ENCODE results near the gene LRRC45.

The LRRC45 gene

DNA sequence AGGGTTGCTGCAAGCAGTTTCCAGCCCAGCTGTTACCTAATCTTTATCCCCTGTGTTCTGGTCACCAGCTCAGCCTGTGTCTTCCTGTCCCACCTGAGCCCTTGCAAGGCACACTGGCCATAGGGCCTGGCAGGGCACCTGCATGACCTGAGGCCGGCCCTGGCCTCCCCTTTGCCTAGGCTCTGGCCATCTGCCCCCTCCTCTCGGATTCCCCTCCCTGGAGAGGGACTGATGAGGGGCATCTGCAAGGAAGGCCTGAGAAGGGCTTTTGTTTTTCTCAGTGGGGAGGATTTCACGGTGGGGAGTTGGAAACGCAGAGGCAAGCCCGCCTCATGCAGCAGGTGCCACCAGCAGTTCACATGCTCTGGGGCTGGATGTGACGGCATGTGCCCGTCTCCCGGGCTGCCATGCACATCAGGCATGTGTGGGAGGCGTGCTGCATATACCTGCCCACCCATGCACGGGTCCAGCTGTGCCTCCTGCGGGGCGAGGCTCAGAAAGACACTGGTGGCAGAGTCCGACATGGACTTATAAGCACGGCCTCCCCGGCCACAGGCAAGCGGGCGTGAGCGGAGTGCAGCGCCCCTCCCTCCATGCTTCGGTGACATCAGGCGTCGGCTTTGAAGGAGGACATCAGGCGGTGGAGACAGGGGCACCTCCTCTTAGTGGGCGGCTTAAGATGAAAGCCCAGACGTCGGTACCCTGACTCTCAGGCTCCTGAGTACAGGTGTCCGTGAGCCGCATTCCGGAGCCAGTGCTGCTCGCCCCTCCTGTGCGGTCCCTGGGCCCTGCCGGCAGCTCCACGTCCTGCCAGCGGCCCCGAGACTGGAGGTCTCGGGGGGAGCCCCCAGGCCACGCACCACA is 29.1 kb upstream of the LRRC45 start:
- no peak for DNase-seq (ENCODE audit: low spot score)

DNA sequence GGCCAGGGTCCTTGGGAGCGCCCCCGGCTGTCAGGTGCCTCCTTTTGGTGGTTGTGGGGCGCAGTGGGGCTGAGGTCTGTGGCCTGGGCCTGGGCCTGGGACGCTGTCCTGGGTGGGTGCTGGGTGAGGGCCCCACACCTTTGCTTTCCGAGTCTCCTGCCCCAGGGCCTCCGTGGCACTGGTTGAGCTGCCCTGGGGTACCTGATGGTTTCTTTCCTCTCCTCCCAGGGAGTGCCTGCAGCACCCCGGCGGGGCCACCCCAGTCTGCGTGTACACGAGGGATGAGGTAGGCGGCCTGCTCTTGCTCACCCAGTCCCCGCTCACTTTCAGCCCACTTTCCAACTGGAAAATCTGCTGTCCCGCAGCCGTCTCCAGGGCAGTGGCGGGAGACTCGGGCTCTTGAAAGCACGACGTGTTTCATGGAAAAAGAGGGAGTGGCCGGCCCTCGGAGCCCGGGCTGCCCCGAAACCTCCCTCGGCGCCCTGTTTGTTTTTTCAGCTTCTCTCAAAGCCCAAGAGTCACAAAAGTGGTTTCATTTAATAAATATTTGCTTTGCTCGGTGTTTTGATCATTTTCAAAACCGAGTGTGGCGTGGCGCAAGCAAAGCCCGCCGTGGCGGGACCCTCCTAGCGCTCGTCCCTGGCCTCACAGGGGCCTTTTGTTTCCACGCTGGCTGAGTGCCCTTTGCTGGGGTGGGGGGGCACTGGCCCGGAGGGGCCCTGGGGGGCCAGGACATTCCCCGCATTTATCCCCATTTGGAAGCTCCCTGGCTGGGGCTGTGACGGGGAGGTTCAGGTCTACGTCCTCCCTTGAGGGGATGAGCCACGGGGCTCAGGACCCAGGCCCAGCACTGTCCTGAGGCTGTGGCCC is 28.3 kb upstream of the LRRC45 start:
- no peak for DNase-seq (ENCODE audit: low spot score)

DNA sequence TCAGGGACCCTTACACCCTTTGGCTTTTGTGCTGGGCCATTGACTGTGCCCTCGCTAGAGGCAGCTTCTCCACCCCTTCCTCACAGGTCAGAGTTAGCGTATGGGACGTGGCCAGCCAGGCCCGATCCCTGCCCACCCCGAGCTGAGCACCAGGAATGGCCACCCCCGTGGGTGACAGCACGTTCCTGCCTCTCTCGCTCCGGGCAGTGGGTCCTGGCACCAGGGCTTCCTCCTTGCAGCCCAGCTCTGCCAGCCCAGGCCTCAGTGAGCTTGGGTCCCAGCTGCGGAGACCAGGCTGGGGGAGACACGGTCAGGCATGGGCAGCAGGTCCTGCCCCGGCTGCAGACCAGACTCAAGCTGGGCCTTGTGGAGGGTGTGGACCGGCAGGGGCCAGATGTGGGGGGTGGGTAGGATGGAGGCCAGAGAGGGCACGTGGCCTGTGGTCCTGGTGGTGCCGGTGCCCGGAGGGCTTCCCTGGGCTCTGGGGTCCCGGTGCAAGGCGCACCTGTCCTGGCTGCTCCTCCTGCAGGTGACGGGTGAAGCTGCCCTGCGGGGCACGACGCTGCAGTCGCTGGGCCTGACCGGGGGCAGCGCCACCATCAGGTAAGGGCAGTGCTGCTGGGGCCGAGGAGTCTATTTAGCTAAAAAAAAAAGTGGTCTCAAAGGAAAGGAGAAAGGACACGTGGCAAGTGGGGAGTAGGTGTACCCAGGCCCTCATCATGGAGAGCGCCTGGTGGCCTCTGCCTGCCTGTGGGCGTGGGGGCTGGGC is 27.5 kb upstream of the LRRC45 start:
- DNase-seq (ENCODE audit: low spot score): no peak

DNA sequence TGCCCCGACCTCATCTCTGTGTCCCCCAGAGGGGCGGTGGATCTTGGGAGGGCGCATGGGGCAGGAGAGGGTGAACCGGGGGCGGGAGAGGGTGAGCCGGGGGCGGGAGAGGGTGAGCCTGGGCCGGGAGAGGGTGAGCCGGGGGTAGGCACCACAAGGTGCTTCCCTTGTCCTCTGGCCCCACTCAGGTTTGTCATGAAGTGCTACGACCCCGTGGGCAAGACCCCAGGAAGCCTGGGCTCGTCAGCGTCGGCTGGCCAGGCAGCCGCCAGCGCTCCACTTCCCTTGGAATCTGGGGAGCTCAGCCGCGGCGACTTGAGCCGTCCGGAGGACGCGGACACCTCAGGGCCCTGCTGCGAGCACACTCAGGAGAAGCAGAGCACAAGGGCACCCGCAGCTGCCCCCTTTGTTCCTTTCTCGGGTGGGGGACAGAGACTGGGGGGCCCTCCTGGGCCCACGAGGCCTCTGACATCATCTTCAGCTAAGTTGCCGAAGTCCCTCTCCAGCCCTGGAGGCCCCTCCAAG is 26.8 kb upstream of the LRRC45 start:
- DNase-seq (ENCODE audit: low spot score): no peak

DNA sequence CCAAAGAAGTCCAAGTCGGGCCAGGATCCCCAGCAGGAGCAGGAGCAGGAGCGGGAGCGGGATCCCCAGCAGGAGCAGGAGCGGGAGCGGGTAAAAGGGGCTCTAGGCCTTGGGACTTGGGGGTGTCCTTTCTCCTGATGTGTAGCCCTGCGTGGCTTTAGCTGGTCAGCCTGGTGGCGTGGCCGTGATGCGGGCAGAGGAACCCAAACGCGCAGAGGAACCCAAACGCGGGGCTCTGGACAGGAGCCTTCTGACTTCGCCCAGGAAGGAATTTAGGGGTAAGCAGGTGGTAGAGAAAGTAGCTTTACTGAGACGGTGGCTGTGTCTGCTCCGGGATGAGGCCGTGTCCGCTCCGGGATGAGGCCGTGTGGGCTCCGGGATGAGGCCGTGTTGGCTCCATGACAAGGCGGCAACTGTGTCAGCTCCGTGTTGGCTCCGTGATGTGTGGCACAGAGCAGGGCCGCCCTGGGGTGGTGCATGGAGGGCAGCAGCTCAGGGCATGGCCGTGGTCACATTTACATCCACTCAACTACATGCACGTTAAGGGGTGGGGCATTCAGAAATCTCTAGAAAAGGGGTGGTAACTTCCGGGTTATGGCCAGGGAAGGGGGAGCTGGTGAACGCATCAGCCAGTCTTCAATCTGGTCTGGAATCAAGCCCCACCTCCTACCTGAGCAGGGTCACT is 26.2 kb upstream of the LRRC45 start:
- DNase-seq (ENCODE audit: low spot score): no peak

DNA sequence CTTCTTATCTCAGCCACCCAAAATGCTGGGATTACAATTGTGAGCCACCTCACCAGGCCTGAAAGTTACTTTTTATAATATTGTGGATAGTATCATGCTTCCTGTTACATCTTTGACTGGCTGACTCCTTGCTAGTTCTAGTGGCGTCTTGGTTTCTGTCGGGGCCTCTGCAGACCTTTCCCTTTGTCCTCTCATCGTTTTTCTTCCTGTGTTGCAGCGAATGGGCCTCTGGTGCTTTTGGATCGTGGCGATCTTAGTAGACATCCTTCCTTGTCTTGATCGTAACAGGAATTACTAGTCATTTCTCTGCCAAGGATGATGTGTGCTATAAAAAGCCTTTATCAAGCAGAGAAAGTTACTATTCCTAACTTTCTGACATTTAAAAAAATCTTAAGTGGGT is 24.9 kb upstream of the LRRC45 start:
- no peak for DNase-seq (ENCODE audit: low spot score)

DNA sequence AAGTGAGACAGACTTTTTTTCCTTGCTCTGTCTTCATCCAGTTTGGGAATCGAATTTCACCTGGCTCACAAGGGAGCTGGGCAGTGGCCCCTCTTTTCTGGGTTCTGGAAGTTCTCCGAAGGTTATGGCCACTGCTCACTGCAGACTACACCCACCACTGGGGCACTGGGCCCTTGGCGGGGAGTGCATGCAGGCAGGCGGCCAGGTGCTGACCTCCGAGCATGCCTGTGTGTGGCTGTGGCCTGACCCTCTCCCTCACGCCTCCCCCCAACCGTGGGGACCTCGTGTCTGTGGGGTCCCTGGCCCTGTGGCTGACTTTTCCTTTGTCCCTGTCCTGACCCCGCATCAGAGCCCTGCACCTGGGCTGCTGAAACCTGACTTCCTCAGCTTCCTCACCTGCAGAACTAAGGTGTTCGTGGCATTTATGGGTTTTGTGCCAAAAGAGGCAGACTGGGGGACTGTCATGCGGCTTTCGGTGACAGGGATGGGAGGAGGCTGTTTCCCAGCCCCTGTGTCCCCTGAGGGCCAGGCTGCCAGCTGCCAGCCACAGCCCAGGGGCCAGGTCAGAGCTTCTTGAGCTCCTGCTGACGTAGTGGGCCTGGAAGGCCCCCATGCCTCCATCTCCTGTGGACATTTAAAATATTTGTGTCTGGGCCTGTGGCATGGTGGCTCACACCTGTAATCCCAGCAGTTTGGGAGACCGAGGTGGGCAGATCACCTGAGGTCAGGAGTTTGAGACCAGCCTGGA is 24.2 kb upstream of the LRRC45 start:
- no peak for DNase-seq (ENCODE audit: low spot score)

DNA sequence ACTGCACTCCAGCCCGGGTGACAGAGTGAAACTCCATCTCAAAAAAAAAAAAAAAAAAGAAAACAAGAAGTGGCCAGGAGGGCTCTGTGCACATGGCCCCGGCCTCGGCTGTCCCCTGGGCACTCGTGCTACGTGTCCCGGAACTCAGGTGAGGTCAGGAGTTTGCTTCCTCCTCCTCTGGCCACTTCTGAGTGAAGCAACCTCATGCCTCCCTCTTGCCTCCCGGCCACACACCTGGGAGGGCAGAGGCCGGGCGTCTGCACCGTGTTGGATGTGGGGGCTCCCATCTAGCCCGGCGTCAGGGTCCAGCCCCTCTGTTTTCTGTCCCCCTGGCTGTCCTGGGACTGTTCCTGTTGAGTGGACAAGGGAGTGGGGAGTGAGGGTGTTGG is 23.5 kb upstream of the LRRC45 start:
- no peak for DNase-seq (ENCODE audit: low spot score)

DNA sequence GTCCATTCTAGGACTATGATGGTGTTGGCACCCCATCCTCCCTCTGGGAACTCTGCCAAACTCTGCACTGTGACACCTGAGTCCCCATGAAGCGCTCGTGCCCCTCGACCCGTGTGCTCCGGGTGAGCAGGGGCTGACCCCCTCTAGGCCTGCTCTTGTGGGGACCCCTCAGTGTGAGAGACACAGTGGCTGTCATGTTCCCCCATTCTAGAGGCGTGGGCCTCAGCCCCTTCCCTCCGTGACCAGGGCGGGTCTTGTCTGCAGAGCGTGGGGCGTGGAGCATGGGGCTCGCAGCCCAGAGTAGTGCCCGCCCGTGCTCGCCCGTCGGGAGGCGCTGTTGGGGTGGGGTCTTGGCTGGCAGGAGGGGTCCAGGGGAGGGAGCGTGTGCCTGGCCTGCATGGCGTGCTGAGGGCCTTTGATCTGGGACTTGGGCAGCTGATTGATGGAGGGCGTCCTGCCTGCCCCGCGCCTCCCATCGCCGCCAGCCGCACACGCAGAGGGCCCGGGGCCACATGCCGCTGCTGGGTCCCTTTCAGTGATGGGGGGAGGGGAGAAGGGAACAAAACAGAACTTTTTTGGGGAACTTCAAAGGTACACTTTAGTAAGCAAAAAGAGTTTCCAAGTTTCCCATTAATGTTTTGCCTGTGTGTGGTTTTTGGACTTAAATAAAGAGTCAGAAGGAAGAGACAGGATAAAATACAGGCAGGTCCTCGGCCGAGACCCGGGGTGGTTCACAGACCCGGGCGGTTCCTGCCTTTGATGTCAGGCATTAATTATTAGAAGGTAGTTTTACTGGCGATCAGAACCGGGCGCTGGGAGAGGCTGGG is 22.9 kb upstream of the LRRC45 start:
- DNase-seq (ENCODE audit: low spot score): no peak

DNA sequence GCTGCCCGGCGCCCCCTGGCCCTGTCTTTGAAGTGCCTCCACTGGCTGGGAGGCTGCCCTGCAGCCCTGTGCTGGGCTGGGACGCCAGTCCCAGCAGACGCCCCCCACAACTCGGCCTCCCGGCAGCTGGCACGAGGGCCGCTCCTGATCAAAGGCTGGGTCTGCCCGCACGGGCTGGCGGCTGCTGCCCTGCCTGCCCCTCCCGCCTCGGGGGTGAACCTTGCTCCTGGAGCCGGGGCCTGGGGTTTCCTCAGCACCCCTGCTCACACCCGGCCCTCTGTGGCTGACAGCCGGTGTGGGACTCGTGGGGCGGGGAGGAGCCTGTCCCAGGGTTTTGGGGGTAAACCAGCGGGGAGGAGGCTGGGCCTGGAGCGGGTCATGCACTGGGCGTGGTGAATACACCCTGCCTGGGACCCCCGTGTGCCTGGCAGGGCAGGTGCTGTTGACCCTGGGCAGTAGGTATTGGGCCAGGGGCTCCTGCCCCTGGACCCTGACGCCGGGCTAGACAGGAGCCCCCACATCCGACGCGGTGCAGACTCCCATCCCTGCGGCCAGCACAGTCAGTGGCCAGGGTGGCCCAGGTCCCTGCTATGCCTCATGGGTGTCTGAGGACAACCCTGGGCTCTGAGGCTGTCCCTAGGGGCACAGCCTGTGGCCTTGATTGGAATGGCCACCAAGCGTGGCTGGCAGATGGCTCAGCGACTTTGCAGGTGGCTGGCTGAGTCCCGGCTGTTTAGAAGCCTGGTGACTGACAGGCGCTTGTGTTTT is 22.1 kb upstream of the LRRC45 start:
- no peak for DNase-seq (ENCODE audit: low spot score)

DNA sequence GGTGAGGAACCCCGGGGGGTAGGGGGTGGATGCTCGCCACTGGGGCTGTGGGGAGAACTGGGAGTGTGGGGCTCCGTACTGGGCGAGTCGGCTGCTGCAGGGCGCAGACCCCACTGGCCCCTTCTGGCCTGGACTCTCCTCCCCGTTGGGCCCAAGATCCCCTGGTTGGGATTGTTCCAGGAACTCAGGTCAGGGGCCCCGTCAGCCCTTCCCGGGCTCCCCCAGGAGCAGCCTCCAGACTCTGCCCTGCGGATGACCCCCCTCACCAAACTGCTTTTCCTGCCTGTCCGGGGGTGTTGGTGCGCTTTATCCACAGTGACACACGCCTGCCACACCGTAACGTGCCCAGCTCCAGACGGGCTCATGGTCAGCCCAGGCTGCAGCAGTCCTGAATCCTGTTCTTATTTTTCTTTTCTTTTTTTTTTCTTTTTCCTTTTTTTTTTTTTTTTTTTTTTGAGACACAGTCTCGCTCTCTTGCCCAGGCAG is 21.5 kb upstream of the LRRC45 start:
- DNase-seq (ENCODE audit: low spot score): no peak

DNA sequence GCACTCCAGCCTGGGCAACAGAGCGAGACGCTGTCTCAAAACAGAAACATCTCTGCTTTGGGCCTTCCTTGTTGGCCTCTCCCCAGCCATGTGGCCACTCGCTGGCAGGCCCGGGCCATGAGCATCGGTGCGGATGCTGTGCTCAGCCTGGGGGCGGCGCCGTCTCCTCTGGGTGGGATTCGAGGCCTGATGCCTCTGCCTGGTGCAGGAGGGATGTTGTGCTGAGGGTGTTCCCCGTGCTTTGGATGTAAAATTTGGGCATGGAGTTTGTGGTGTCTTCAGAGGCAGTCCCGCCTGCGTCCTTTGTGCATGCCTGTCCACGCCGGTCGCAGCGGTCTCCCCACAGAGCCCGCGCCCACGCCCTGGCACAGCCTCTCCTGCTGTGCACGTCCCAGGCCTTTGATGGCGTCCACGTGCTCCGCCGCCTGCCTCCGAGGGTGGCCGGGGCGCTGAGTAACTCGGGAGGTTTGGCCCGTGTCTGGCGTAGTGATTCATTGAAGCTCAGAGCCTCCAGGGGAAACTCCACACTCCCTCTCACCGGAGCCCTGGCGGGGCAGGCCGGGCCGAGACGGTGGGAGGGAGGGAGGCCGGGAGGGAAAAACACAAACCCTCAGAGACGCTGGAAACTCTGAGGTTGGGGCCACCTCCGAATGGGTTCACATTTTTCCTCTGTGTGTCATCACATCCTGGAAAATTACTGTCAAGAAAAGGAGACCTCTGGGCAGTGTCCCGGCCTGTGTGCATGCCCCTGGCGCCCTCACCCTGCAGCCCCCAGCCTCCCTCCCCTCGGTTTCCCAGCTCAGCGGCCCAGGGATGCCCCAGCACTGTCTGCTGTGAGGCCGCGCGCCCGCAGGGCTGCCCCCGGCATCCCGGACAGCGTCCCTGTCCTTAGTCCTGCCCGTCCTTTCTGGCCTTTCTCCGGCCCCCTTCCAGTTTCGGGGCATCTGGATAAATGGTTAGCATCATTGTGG is 19.4 kb upstream of the LRRC45 start:
- DNase-seq (ENCODE audit: low spot score): peak; percentile 96

DNA sequence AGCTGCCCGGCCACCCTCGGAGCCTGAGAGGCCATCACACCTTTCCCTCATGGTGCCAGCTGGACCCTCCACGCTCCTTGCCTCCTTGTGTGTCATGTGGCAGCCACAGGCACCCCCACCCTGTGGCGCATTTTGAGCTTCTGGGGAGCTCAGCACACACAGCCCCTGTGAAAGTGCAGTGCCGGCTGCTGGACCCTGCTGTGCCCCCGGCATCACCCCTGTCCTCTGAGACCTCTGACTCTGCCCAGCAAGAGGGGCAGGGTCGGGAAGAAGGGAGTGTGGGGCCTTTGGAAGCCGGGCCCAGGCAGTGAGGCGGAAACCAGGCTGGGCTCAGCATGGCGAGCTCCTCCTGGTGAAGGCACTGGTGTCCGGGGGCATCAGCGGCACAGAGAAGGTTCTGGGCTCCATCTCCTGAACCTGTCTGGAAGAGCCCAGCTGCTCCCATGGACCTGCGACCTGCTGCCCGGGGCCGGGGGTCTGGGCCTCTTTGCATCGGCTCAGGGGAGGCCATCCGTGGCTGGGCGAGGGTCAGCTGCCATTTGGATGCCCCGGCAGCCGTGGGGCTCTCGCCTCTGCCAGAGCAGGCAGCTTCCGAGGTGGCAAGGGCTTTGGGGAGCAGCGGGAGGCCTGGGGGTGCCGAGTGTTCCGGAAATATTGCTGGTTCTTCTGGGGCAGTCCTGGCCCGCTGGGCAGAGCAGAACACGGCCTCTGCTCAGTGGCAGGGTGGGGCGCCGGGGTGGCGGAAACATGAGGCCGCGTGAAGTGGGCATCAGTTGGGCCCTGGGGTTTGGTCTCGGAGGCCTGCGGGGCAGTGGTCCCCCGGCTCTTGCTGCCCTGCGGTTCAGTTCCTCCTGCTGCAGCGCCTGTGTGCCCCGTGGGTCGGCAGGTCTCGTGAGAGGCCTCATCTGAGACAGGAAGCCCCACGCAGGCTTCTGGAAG is 18.3 kb upstream of the LRRC45 start:
- no peak for DNase-seq (ENCODE audit: low spot score)

DNA sequence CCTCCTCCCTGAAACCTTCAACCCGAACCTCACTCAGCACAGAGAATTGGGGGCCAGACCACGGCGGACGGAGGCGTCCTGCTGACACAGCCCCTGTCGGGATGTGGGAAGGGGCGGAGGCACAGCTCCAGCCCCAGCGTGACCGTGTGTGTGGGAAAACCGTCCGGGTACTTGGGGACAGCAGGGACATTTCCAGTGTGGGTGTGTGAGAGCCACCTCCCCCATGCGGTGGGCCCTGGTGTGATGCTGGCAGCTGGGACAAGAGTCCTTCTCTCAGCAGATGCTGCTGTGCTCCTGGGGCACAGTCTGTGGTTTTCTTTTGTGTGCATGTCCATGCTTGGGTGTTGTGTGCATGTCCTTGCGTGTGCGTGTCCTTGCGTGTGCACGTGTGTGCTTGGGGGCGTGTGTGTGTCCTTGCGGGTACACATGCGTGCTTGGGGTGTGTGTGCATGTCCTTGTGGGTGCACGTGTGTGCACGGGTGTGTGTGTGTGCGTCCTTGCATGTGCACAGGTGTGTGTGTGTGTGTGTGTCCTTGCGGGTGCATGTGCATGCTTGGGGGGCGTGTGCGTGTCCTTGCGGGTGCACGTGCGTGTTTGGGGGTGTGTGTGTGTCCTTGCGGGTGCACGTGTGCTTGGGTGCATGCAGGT is 17.3 kb upstream of the LRRC45 start:
- no peak for DNase-seq (ENCODE audit: low spot score)

DNA sequence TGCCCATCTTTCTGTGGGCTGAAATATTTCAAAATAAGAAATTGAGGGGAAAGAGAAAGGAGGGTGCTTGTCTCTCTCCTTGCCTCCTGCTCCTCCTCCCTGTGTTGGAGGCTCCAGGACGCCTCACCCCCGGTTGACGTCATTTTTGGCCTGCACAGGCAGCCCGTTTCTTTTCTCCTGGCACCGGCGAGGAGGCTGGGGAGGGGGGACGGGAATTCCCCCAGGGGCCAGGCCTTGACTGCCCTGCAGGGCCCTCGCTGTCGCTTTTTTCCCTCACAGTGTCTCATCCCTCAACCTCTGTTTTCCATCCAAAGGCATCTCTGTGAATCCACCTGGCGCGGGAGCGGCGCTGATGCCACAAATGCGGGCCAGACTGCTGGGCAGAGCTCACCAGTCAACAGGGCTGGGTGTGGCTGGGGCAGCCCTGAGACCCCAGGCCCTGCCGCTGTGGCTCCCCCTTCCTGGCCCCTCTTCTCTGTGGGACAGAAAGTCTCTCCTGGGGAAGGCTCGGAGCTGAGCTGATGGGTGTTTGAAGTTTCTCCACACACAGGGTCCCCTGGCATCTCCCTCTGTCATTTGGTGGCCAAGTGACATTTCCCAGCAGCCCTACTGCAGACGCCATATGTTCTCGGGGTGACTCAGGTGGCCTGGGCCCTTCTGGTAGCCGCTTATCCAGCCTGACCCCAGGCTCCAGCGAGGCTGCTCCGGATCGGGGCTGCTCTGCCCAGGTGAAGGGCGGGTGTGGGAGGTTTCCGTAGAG is 16.5 kb upstream of the LRRC45 start:
- DNase-seq (ENCODE audit: low spot score): peak; percentile 69

DNA sequence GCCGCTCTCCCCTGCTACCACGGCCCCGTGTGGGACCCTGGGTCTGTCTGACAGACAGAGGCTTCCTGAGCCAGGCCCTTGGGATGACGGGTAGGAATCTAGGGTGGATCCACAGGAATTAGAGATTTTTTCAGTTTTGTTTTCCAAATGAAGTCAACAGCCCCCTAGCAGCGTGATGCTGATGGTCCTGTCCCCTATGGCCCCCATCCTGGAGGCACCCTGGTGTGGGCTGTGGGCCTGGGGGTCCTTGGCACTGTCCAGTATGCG is 15.9 kb upstream of the LRRC45 start:
- no peak for DNase-seq (ENCODE audit: low spot score)

All from GM03348 (cell line).